ENCODE measurements around the gene WDR87. TPM values are rescaled to one million over a fixed set of nuclear protein-coding genes. Genes with fewer than 3 reads are reported as not detected.

The WDR87 gene
- total RNA-seq = not detected

DNA sequence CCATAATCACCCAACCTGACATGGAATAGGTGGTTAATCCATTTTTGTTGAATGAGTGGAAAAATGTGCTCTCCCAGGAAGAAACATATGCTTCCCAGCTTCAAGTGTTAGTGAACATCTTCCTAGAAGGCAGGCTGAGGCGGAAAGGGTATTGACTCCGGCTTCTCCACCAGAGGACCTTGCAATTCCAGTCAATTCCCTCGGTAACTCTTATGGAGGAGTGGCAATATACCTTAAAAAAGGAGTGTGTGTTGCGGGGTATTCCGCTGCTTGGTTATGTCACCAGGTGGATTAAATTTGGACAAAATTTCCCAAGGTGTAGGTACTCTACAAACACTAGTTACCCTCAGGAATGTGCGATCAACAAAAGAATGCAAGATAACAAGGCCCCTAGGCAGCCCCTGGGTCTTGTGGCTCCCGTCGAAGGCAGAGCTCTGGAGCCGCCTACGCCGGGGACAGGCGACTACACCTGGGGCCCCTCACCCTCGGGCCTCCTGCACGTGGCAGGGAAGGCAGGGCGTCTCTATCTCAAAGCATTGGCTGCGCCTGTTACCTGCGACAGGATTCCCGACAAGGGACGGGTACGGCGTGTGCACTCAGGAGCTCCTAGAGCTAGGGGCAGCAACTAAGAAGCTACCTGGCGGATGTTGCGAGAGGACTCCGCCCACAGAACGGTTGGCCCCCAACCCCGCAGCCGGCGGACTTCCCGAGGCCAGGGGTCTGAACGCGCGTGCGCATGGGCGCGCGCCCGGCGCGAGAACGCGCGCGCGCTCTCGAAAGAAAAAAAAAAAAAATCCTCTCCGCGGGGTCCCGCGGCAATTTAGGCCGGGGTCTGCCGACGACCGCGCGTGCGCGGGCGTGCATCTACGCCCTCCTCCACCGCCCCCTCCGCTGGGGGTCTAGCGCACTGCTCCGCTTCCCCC, at the start of gene WDR87:
WDR87 (minus strand) TSS at position 649 of the 923 bp plus-strand sequence. CDS start 8,355 bp downstream, outside the sequence.
- Mint-ChIP-seq H3K27ac (peak within 1 kb of the TSS; percentile 50), H3K4me1 (ENCODE audit: low read depth) (peaks cover 26% of the 10 kb centered on the region)
- ATAC-seq (replicated peaks in 1 of 2) = peak; percentile 32 to 34

DNA sequence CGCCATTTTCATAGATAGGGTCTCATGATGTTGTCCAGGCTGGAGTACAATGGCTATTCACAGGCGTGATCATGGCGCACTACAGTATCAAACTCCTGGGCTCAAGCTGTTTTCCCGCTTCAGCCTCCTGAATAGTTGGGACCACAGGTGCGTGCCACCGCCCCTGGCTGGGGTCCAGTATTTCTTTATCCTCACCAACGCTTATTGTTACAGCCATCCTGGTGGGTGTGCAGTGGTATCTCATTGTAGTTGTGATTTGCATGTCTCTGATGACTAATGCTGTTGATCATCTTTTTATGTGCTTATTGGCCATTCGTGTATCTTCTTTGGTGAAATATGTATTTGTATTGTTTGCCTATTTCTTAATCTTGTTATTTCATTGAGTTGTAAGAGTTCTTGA, 49.6 kb upstream of the WDR87 start:
- Mint-ChIP-seq H3K4me3 (no peak overlapping the region), H3K36me3 (ENCODE audit: insufficient read depth in 2 of 2) (peaks cover 4 to 10% of the 10 kb centered on the region in 2 donors), H3K27ac (no peak overlapping the region), H3K27me3 (ENCODE audit: low read depth) (no peaks in the 10 kb centered on the region), H3K4me1 (ENCODE audit: low read depth) (no peaks in the 10 kb centered on the region), H3K9me3 (peaks cover 0 to 3% of the 10 kb centered on the region in 2 donors)
- DNase-seq = no peak
- no peak for ATAC-seq (replicated peaks in 1 of 2)

More for the DNA sequence above, at the start of gene WDR87:
- H3K36me3 Mint-ChIP-seq (ENCODE audit: insufficient read depth in 2 of 2) = peaks cover 0 to 1% of the 10 kb centered on the region in 2 donors
- peak within 1 kb of the TSS; percentile 83 to 92 for H3K4me3 Mint-ChIP-seq
- H3K27me3 Mint-ChIP-seq (ENCODE audit: low read depth) = no peaks in the 10 kb centered on the region
- peak; percentile 51 to 53 for DNase-seq
- no peaks in the 10 kb centered on the region for H3K9me3 Mint-ChIP-seq

DNA sequence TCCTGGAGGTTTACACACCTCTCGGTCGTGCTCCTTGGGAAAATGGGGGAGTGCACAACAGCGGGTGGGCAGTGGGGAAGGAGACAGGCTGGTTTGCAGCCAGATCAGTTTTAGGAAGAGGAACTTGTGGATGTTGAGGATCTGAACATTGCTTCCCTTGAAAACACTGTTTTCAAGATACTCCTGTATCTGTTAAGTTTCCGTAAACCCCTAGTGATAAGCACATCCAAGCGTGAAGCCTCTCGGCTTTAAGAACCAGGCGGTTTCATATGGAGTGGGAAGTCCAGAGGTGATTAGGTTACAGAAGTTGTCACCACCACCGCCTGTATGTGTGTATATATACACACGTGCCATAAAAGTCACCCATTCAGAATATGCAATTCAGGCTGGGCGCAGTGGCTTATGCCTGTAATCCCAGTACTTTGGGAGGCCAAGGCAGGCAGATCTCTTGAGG, 48.1 kb upstream of the WDR87 start:
- Mint-ChIP-seq H3K4me3 (no peak overlapping the region), H3K27me3 (ENCODE audit: low read depth) (no peaks in the 10 kb centered on the region), H3K4me1 (ENCODE audit: low read depth) (no peaks in the 10 kb centered on the region), H3K36me3 (ENCODE audit: insufficient read depth in 2 of 2) (peaks cover 4 to 10% of the 10 kb centered on the region in 2 donors), H3K27ac (no peak overlapping the region), H3K9me3 (peaks cover 0 to 3% of the 10 kb centered on the region in 2 donors)
- ATAC-seq (replicated peaks in 1 of 2) (no peak), DNase-seq (no peak)

DNA sequence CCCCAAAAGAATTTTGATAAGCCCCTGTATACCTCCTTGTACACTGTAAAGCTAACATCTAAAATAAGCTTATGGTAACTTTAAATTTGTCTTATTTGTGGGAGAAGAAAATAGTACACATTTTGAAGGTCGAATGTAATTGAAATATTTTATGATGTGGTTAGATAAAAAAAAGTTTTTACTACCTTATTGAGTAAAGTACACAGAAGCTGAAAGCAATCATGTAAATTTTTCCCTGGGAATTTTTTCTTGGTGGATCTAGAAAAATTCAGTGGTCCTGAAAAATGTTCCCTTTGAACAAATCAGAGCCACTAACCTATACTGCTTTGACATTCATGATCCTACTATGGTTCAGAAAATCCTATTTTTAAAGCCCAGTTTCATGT, 47.5 kb upstream of the WDR87 start:
- no peak overlapping the region for H3K27ac Mint-ChIP-seq
- peaks cover 2 to 8% of the 10 kb centered on the region in 2 donors for H3K36me3 Mint-ChIP-seq (ENCODE audit: insufficient read depth in 2 of 2)
- peaks cover 0 to 3% of the 10 kb centered on the region in 2 donors for H3K9me3 Mint-ChIP-seq
- no peaks in the 10 kb centered on the region for H3K4me1 Mint-ChIP-seq (ENCODE audit: low read depth)
- no peak overlapping the region for H3K4me3 Mint-ChIP-seq
- no peaks in the 10 kb centered on the region for H3K27me3 Mint-ChIP-seq (ENCODE audit: low read depth)
- DNase-seq (no peak), ATAC-seq (replicated peaks in 1 of 2) (no peak)

DNA sequence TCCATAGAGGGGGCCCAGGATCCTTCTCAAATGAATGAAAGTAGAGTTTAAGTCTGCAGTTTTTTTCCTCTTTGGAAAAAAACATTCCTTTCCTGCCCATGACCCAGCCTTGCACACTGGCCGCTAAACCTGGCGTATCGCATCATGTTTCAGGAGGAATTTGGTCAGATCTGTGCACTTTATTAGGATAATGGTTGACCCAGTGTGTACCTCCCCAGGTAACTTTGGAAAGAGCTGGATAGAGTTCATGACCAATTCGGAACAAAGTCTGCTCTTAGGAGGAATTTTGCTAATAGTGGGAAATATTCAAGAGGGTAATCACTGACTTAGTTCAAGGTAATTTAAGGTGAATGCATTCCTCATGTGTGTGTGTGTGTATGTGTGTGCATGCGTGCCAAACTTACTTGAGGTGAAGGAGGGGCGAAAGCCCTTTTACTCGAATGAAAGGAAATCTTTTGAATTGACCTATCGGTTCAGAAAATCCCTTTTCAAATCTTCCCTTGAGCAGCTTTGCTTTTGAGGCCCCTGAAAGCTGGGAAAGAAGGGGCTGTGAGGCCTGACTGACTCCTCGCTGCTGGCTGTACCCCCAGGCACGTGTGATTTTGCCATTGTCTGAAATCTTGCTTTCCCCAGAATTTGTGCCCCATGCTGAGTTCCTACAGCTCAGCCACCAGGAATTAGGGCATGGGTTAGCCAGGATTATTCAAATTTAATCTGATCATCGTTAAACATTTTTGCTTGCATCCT, 47.0 kb upstream of the WDR87 start:
- DNase-seq (no peak), ATAC-seq (replicated peaks in 1 of 2) (no peak)
- Mint-ChIP-seq H3K9me3 (peaks cover 0 to 3% of the 10 kb centered on the region in 2 donors), H3K36me3 (ENCODE audit: insufficient read depth in 2 of 2) (peaks cover 2 to 8% of the 10 kb centered on the region in 2 donors), H3K27ac (no peak overlapping the region), H3K27me3 (ENCODE audit: low read depth) (no peaks in the 10 kb centered on the region), H3K4me1 (ENCODE audit: low read depth) (no peaks in the 10 kb centered on the region), H3K4me3 (no peak overlapping the region)

DNA sequence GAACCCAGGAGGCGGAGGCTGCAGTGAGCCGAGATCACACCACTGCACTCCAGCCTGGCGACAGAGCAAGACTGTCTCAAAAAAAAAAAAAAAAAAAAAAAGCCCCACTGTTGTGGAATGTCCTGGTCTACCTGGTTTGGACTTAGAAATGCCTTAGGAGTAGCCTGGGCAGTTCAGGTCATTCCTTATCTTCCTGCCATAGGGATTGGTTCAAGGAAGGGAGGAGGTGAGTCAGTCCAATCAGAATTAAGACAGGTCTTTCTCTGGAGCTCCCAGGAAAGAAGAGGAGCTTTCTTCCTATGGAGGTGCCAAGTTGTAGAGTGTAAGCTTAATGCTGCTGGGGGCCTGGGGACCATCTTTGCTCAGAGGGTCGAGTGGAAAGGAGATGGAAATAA, 45.4 kb upstream of the WDR87 start:
- H3K27me3 Mint-ChIP-seq (ENCODE audit: low read depth) = no peaks in the 10 kb centered on the region

DNA sequence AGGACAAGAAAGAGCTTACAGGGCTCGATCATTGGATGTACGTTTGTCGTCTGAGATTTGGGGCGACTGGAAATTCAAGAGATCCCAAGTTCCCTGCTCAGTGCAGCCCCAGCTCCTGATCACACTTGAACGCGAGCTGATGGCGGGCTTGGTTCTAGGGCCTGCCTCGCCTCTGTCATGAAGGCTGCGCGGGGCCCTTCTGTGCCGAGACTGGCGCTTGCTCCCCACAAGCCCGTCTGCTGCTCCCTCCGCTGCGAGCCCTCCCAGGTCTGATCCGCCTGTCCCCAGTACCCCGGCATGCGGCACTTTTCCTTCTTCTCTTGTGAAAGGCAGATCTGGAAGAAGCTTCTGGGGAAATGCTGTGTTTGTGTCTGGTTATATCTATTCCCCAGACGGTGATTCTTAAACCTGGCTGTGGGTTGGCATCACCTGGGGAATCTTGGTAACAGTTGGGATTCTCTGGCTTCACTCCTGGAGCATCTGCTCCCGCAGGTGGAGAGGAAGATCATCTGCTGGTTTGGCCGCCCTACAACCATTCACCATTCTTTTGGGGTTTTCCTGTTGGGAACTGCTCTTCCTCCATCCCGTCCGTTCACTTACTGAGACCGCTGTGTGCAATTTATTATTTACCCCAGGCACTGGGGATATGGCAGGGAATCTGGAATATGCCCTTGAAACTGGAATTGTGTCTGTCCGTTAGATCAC, 44.2 kb upstream of the WDR87 start:
- H3K4me1 Mint-ChIP-seq (ENCODE audit: low read depth) = no peaks in the 10 kb centered on the region
- ATAC-seq (replicated peaks in 1 of 2) = no peak
- H3K36me3 Mint-ChIP-seq (ENCODE audit: insufficient read depth in 2 of 2) = peaks cover 2 to 3% of the 10 kb centered on the region in 2 donors
- no peak overlapping the region for H3K27ac Mint-ChIP-seq
- no peak overlapping the region for H3K4me3 Mint-ChIP-seq
- no peak for DNase-seq
- no peaks in the 10 kb centered on the region for H3K27me3 Mint-ChIP-seq (ENCODE audit: low read depth)
- peaks cover 0 to 3% of the 10 kb centered on the region in 2 donors for H3K9me3 Mint-ChIP-seq

More for the DNA sequence above, 45.4 kb upstream of the WDR87 start:
- H3K4me1 Mint-ChIP-seq (ENCODE audit: low read depth) = no peaks in the 10 kb centered on the region
- ATAC-seq (replicated peaks in 1 of 2) = no peak
- H3K36me3 Mint-ChIP-seq (ENCODE audit: insufficient read depth in 2 of 2) = peaks cover 2 to 6% of the 10 kb centered on the region in 2 donors
- H3K9me3 Mint-ChIP-seq = peaks cover 0 to 3% of the 10 kb centered on the region in 2 donors
- DNase-seq = no peak
- no peak overlapping the region for H3K4me3 Mint-ChIP-seq
- H3K27ac Mint-ChIP-seq = no peak overlapping the region

DNA sequence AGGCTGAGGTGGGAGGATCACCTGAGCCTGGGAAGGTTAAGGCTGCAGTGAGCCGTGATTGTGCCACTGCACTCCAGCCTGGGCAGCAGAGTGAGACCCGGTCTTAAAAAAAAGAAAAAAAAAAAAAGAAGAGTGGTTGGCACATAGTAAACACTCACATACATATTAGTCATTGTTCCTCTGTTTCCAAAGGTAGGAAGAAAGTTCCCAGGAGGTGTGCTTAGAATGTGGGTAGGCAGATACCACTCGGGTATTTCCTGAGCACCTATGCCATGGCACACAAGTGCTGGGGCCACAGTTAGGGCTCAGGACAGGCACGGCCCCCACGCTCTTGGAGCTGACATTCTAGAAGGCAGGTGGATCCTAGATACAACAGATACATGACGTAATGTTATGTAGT, 42.0 kb upstream of the WDR87 start:
- no peak overlapping the region for H3K4me3 Mint-ChIP-seq
- H3K4me1 Mint-ChIP-seq (ENCODE audit: low read depth) = no peaks in the 10 kb centered on the region
- no peaks in the 10 kb centered on the region for H3K36me3 Mint-ChIP-seq (ENCODE audit: insufficient read depth in 2 of 2)
- no peaks in the 10 kb centered on the region for H3K9me3 Mint-ChIP-seq
- ATAC-seq (replicated peaks in 1 of 2) (no peak), DNase-seq (no peak)
- H3K27me3 Mint-ChIP-seq (ENCODE audit: low read depth) = no peaks in the 10 kb centered on the region
- no peak overlapping the region for H3K27ac Mint-ChIP-seq

DNA sequence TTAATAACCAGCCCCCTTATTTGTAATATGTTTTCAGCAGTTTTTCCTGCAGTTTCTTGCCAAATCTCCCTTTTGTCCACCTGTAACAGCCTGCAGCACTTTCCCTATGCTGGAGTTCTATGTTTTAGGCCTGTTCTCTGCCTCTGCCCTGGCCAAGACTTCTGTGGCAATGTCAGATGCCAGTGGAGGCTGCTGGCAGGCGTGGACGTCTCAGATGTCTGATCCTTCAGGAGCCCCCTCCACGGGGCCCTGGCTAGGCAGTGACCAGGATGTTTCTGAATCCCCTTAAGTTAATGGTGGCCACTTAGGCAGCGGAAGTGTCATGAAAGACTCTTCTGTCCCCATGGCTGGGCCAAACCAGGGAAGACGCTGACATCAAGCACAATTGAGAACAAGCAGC, 41.4 kb upstream of the WDR87 start:
- Mint-ChIP-seq H3K36me3 (ENCODE audit: insufficient read depth in 2 of 2) (no peaks in the 10 kb centered on the region), H3K27ac (no peak overlapping the region), H3K4me3 (no peak overlapping the region), H3K4me1 (ENCODE audit: low read depth) (no peaks in the 10 kb centered on the region), H3K9me3 (no peaks in the 10 kb centered on the region), H3K27me3 (ENCODE audit: low read depth) (no peaks in the 10 kb centered on the region)
- ATAC-seq (replicated peaks in 1 of 2) (no peak), DNase-seq (no peak)

DNA sequence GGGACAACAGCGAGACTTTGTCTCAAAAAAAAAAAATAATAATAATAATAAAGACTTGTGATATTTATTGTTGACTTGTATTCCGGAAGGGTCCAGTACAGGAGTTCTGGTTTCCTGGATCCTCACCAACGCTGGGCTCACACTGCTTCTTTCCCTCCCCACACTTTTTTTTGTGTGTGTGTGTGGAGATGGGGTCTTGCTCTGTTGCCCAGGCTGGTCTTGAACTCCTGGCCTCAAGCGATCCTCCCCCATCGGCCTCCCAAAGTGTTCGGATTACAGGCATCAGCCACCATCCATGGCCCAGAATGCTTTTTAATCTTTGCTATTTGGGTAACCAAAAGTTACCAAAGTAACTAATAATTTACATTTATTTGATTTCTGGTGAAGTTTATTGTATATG, 39.7 kb upstream of the WDR87 start:
- no peaks in the 10 kb centered on the region for H3K27me3 Mint-ChIP-seq (ENCODE audit: low read depth)
- H3K27ac Mint-ChIP-seq = no peak overlapping the region
- H3K4me1 Mint-ChIP-seq (ENCODE audit: low read depth) = no peaks in the 10 kb centered on the region
- DNase-seq (no peak), ATAC-seq (replicated peaks in 1 of 2) (no peak)
- no peaks in the 10 kb centered on the region for H3K36me3 Mint-ChIP-seq (ENCODE audit: insufficient read depth in 2 of 2)
- no peaks in the 10 kb centered on the region for H3K9me3 Mint-ChIP-seq
- no peak overlapping the region for H3K4me3 Mint-ChIP-seq

DNA sequence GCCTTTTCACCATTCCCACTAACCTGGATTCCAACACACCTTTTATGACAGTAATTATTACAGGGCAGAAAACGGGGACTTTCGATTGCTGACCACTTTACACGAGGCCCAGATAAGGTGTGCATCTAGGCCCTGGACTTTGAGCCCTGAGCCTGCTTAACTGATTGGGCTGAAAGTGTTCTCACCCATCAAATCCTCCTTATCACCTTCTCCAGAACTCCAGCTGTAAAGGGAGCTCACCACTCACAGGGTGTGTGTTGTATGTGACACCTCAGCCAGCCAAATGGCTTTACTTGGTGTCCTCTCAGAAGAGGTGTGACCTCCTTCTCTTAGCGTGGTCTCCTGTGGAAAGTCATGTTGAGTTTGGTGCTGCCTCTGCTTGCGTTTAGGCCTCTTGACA, 37.1 kb upstream of the WDR87 start:
- Mint-ChIP-seq H3K27ac (no peak overlapping the region), H3K4me3 (no peak overlapping the region), H3K9me3 (peaks cover 0 to 2% of the 10 kb centered on the region in 2 donors), H3K4me1 (ENCODE audit: low read depth) (no peaks in the 10 kb centered on the region), H3K36me3 (ENCODE audit: insufficient read depth in 2 of 2) (peaks cover 0 to 4% of the 10 kb centered on the region in 2 donors), H3K27me3 (ENCODE audit: low read depth) (no peaks in the 10 kb centered on the region)
- DNase-seq (no peak), ATAC-seq (replicated peaks in 1 of 2) (no peak)

DNA sequence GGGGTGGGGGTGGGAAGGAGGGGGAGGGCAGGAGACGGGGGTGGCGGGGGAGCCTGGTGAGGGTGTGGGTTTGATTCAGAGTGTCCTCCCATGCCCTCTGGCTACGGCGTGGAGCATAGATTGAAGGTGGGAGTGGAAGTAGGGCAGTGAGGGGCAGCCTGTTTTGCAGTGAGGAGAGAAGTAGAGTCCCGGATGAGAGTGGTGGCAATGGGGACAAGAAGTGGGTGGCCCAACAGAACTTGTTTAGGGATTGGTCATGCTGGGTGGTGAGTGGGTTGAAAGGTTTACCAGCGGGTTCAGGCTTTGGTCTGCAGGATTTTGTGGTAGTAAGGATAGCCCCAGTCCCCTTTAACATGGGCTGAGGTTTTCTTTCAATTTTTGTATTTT, 36.1 kb upstream of the WDR87 start:
- H3K36me3 Mint-ChIP-seq (ENCODE audit: insufficient read depth in 2 of 2) = peaks cover 0 to 4% of the 10 kb centered on the region in 2 donors
- ATAC-seq (replicated peaks in 1 of 2) = no peak

More for the DNA sequence above, 36.1 kb upstream of the WDR87 start:
- H3K27me3 Mint-ChIP-seq (ENCODE audit: low read depth) = no peaks in the 10 kb centered on the region
- no peak overlapping the region for H3K4me3 Mint-ChIP-seq
- no peaks in the 10 kb centered on the region for H3K4me1 Mint-ChIP-seq (ENCODE audit: low read depth)
- no peak for DNase-seq
- H3K27ac Mint-ChIP-seq = no peak overlapping the region
- peaks cover 0 to 2% of the 10 kb centered on the region in 2 donors for H3K9me3 Mint-ChIP-seq

Data from activated T-cell treated with anti-CD3 and anti-CD28 coated beads, Interleukin-2, amount 50 U/mL, for 72 hours (primary cell).